ENCODE data around the gene PAPSS1.

DNA sequence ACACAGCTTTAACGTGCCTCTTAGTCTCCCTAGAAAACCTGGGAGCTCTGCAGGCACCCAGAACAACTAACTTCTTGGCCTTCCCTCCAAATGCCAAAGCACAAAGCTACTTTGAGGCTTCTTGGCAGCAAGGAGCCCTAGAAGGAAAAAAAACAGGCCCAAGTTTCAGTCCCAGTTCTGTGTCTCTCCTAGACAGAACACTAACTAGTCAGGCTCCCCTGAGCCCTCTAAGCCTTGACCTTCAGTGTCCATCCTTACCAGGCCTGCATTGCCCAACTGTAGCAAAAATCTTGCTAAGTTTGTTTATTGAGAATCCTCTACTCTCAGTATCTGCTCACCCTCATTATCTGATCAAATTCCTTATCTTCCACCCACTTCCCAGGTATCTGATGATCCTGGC lies 79.2 kb downstream of the PAPSS1 start:
- TF ChIP-seq CTCF (IDR thresholded peaks at IDR 0.05) (no peak), POLR2A (IDR thresholded peaks at IDR 0.05) (no peak)

Measured in esophagus squamous epithelium (tissue), 4 donors.